K562 (cell line): ENCODE results near the gene ARL16. TPM values are rescaled to one million over a fixed set of nuclear protein-coding genes. Genes with fewer than 3 reads are reported as not detected.

Experiments
- BHLHE40 ChIP-seq: IDR thresholded peaks from 2 replicates; pipeline ENCODE4 v1.6.1; 2011; ENCODE audit warnings: low read length, improper control_type of control experiment
- CCNT2 ChIP-seq: IDR thresholded peaks from 2 replicates; pipeline ENCODE4 v1.6.1; 2011; ENCODE audit warnings: borderline replicate concordance, low read depth, mild to moderate bottlenecking, moderate library complexity, mixed read lengths, low read length; ENCODE audit not compliant: insufficient read length; ENCODE audit errors: extremely low read depth
- CHD7 ChIP-seq: fragments of 200-600 bp; sonication (generic); IDR thresholded peaks from one replicate; pipeline ENCODE4 v1.6.1; 2012; ENCODE audit warnings: mild to moderate bottlenecking, low read depth, low read length, inconsistent platforms
- CXXC5 ChIP-seq: fragments of 250-450 bp; sonication (Bioruptor Pico); IDR thresholded peaks from 2 replicates; pipeline ENCODE4 v1.8.0; 2022; ENCODE audit warnings: inconsistent platforms, mild to moderate bottlenecking, moderate library complexity
- FOXK1 ChIP-seq: sonication (generic); formaldehyde crosslinking; IDR thresholded peaks from 2 replicates; pipeline ENCODE4 v1.8.0; 2022; ENCODE audit warnings: missing genetic modification reagents, mild to moderate bottlenecking, borderline replicate concordance
- LARP7 ChIP-seq: fragments of 450-650 bp; IDR thresholded peaks from 2 replicates; pipeline ENCODE4 v1.6.1; 2016
- MAFG ChIP-seq: fragments of 450-650 bp; conservative IDR thresholded peaks from 2 replicates; pipeline ENCODE4 v1.6.1; 2016; ENCODE audit warnings: missing genetic modification characterization, missing compliant biosample characterization
- MED1 ChIP-seq: sonication (generic); formaldehyde crosslinking; IDR thresholded peaks from 2 replicates; pipeline ENCODE4 v1.8.1; 2023; ENCODE audit warnings: missing genetic modification reagents, borderline replicate concordance
- MIER1 ChIP-seq: fragments of 450-650 bp; IDR thresholded peaks from 2 replicates; pipeline ENCODE4 v1.6.1; 2016; ENCODE audit warnings: antibody characterized with exemption, mild to moderate bottlenecking, low read depth
- NCOA2 ChIP-seq, 2 experiments: fragments of 450-650 bp; IDR thresholded peaks; 2 replicates each; pipeline ENCODE4 v1.6.1; 2018; ENCODE audit warnings: mild to moderate bottlenecking in 2 of 2, moderate library complexity in 1 of 2; ENCODE audit not compliant: partially characterized antibody in 2 of 2
- PHF8 ChIP-seq: fragments of 200-600 bp; sonication (generic); IDR thresholded peaks from 2 replicates; pipeline ENCODE4 v1.6.1; 2012; ENCODE audit warnings: mixed run types, mild to moderate bottlenecking, inconsistent platforms, low read length, moderate library complexity, borderline replicate concordance
- SMAD1 ChIP-seq: fragments of 150-350 bp; IDR thresholded peaks from 2 replicates; pipeline ENCODE4 v1.6.1; 2014; ENCODE audit warnings: low read length, low read depth; ENCODE audit not compliant: partially characterized antibody
- SMAD4 ChIP-seq: fragments of 250-450 bp; sonication (Bioruptor Pico); conservative IDR thresholded peaks from 2 replicates; pipeline ENCODE4 v1.8.0; 2021; ENCODE audit warnings: inconsistent platforms, mild to moderate bottlenecking, moderate library complexity
- STAG1 ChIP-seq: sonication (generic); formaldehyde crosslinking; IDR thresholded peaks from 2 replicates; pipeline ENCODE4 v1.5.0; 2020; ENCODE audit warnings: missing genetic modification reagents, borderline replicate concordance
- ZBTB1 ChIP-seq: sonication (generic); formaldehyde crosslinking; IDR thresholded peaks from 2 replicates; pipeline ENCODE4 v1.8.1; 2023; ENCODE audit warnings: missing genetic modification reagents, low read depth, mild to moderate bottlenecking, borderline replicate concordance
- ZNF232 ChIP-seq: sonication (generic); formaldehyde crosslinking; IDR thresholded peaks from 2 replicates; pipeline ENCODE4 v1.8.0; 2022; ENCODE audit warnings: mild to moderate bottlenecking, missing genetic modification reagents
- ZNF79 ChIP-seq: fragments of 250-450 bp; sonication (Bioruptor Pico); IDR thresholded peaks from 2 replicates; pipeline ENCODE4 v1.4.0; 2020; ENCODE audit warnings: low read depth, mild to moderate bottlenecking, moderate library complexity
- polyA plus RNA-seq, 8 experiments: library from polyadenylated mRNA; depleted of rRNA in 4 of 8; stranded (reverse) in 5 of 8; unstranded in 3 of 8; fragments of >200 nt; fragmentation: Nextera tagmentation in 2 of 8; fragmentation: Illumina TruSeq in 1 of 8; extraction: Ambion mirVana in 2 of 8; extraction: Trizol in 1 of 8; gene quantifications; 2 replicates each; pipeline versions ENCODE4 v1.2.1 to v1.2.3, GENCODE V29; 2011 to 2014; ENCODE audit warnings: inconsistent platforms in 1 of 8, missing spikeins in 1 of 8
- total RNA-seq, 7 experiments: library from RNA; depleted of rRNA in 6 of 7; stranded (reverse); fragments of >200 nt in 6 of 7; fragmentation: Illumina TruSeq in 2 of 7; extraction: Trizol in 2 of 7; gene quantifications; 2 replicates each; pipeline versions ENCODE4 v1.2.1 to v1.2.3, GENCODE V29; 2011 to 2021; ENCODE audit warnings: low replicate concordance in 1 of 7

Gene ARL16
- total and polyA plus RNA-seq, 9 of the 15 experiments (the other 6 are each of a cell fraction or from before 2014, with no cell fraction given), result 5.4 to 32.4 (median 22.6) TPM

GRCh38 chr17:81665205-81666091 lies 18.1 kb downstream of the ARL16 start (continued):
- peak; percentile 91 for TF ChIP-seq SMAD4 (CRISPR knock-in tag)
- no peak for TF ChIP-seq MED1
- no peak for TF ChIP-seq ZNF232 (CRISPR knock-in tag)
- no peak for TF ChIP-seq CCNT2
- TF ChIP-seq STAG1 (CRISPR knock-in tag), result no peak
- no peak for TF ChIP-seq MIER1
- TF ChIP-seq FOXK1 (CRISPR knock-in tag), result no peak
- TF ChIP-seq CHD7, result no peak
- TF ChIP-seq NCOA2 (IDR thresholded peaks at IDR 0.05; ENCODE audit: partially characterized antibody in 2 of 2), result no peak
- no peak for TF ChIP-seq MAFG (tag)
- TF ChIP-seq PHF8, result no peak
- no peak for TF ChIP-seq ZNF79 (CRISPR knock-in tag)
- peak; percentile 66; the same call in 1 of the 2 replicates for TF ChIP-seq CXXC5
- TF ChIP-seq LARP7, result no peak
- no peak for TF ChIP-seq BHLHE40
- no peak for TF ChIP-seq ZBTB1 (CRISPR knock-in tag)
- TF ChIP-seq SMAD1, result no peak
